Measurements from ENCODE around the gene GDPD4.
A peak's percentile ranks its signal among the peaks of the same experiment; 100 is the strongest.

The GDPD4 gene

DNA sequence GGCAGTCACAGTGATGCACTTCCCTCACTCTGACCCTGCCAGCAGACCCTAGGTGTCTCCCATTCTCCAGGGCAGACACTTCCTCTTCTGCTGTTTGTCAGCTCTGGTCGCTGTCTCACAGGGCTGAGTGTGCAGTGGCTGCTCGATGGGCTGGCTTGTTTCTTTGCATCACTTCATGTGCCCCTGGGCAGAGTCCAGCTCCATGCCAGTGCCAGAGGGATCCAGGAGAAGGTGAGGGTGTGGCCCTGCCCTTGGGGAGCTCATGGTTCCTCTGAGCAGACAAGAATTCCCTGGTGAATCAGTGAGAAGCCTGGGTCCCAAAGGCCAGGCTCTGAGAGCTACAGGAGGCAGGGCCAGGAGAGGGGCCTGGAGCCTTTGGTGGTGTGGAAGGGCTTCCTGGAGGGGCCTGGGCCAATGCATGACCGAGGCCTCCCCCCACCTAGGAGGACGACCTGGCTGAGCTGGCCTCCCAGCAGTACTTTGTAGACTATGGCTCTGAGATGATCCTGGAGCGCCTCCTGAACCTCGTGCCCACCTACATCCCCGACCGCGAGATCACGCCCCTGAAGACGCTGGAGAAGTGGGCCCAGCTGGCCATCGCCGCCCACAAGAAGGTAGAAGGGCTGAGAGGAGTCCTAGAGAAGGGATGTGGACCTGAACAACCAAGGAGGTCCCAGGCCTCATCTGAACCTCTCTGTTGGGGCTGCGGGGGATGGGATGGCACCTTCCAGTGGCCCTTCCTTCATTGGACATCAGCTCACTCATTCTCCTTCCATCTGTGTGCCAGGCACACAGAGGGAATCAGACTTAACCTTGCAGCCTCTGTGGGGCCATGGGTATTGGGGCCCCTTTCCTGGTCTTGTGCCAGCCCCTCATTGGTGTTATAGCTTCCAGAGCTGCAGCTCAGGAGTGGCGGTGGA, 107.3 kb downstream of the GDPD4 start:
- no peak for DNase-seq (ENCODE audit: low read depth)
- TF ChIP-seq CTCF (conservative IDR thresholded peaks at IDR 0.05; ENCODE audit: control insufficient read depth, insufficient read depth, low read depth, low read length), result no peak
- H3K4me3 ChIP-seq (ENCODE audit: control insufficient read depth, low read depth, low read length), result no peak overlapping the region

GRCh38 chr11:77193167-77193566, 108.3 kb downstream of the GDPD4 start:
- no peak for TF ChIP-seq CTCF (conservative IDR thresholded peaks at IDR 0.05; ENCODE audit: control insufficient read depth, insufficient read depth, low read depth, low read length)
- no peak overlapping the region for H3K4me3 ChIP-seq (ENCODE audit: control insufficient read depth, low read depth, low read length)
- DNase-seq (ENCODE audit: low read depth), result no peak

DNA sequence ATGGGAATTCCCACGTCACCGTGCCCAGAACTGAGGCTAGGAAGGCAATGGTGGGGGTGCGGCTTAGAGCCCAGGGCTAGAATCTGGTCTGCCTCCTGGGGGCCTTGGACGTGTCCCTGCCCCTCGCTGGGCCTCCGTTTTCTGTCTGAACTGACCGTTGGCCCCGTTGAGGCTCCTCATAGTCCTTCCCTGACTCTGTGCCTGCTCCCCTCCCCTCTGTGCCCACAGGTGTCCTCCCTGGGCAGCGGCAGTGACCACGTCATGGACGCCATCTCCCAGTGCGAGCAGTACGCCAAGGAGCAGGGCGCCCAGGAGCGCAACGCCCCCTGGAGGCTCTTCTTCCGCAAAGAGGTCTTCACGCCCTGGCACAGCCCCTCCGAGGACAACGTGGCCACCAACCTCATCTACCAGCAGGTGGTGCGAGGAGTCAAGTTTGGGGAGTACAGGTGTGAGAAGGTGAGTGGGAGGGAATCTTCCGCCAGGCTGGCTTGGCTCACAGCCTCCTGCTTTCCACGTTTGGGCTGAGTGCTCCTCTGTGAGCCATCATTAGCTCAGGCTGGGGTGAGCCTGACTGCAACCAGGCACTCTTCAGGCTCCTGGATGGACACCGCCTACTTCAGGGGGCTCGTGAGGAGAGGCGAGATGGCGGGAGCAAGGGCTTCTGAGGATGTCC, 109.5 kb downstream of the GDPD4 start:
- peak overlapping the region; percentile 2 for H3K4me3 ChIP-seq (ENCODE audit: control insufficient read depth, low read depth, low read length)
- DNase-seq (ENCODE audit: low read depth), result peak; percentile 54
- peak; percentile 60 for TF ChIP-seq CTCF (conservative IDR thresholded peaks at IDR 0.05; ENCODE audit: control insufficient read depth, insufficient read depth, low read depth, low read length)

DNA sequence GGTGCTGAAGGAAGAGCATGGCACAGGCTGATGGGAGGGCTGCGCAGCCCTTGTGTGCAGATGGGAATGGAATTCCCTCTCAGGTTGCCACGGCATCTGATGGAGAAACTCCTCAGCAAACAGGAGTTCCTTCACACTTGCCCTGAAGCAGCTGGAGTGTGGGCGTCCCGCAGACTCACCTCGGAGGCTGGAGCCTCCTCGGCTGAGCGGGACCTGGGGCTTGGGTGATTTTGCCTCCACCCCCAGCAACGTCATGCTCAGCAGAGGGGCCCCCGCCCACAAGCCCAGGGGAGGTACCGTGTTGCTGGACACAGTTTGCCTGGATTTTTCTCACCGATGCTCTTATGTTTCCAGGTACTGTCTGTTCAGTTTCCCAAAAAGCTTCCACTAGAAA, 110.1 kb downstream of the GDPD4 start:
- no peak for TF ChIP-seq CTCF (conservative IDR thresholded peaks at IDR 0.05; ENCODE audit: control insufficient read depth, insufficient read depth, low read depth, low read length)
- DNase-seq (ENCODE audit: low read depth), result no peak
- H3K4me3 ChIP-seq (ENCODE audit: control insufficient read depth, low read depth, low read length), result peak overlapping the region; percentile 2

GRCh38 chr11:77190331-77191075, 111.0 kb downstream of the GDPD4 start:
- DNase-seq (ENCODE audit: low read depth), result no peak
- TF ChIP-seq CTCF (conservative IDR thresholded peaks at IDR 0.05; ENCODE audit: control insufficient read depth, insufficient read depth, low read depth, low read length), result no peak

DNA sequence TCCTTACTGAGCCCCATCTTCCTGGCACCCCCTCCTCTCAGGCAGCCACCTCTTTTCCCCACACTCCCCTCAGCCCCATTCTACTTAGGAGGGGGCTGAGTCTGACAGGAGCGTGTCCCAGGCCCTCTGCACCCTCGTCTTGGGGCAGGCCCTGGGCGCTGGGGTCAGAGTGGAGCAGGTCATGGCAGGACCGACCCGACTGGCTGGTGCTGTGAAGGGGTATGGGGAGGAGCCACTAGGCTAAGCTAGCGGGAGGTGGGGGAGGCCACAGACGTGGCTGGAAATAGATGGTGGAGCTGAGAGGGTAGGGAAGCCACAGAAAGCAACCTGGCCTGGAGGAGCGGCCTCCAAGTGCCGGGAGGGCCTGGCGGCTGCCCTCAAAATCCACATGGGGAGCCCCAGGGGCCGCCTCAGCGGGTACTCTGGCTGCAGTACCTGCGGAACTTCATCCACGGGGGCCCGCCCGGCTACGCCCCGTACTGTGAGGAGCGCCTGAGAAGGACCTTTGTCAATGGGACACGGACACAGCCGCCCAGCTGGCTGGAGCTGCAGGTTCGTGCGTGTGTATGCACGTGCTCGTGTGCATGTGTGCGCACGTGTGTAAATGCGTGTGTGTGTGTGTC, 111.8 kb downstream of the GDPD4 start:
- H3K4me3 ChIP-seq (ENCODE audit: control insufficient read depth, low read depth, low read length), result no peak overlapping the region
- no peak for DNase-seq (ENCODE audit: low read depth)
- no peak for TF ChIP-seq CTCF (conservative IDR thresholded peaks at IDR 0.05; ENCODE audit: control insufficient read depth, insufficient read depth, low read depth, low read length)

More at GRCh38 chr11:77190331-77191075, 111.0 kb downstream of the GDPD4 start:
- H3K4me3 ChIP-seq (ENCODE audit: control insufficient read depth, low read depth, low read length), result no peak overlapping the region

Data from fibroblast of mammary gland (primary cell).